GM20431 (cell line): Measurements from ENCODE around the gene PGK1.

ENCODE experiments used
- in situ Hi-C: fragments of 300-500 bp; cut with MseI, MboI; formaldehyde crosslinking; loops from one replicate; pipeline ENCODE4 v1.15.0; 2020; ENCODE audit warnings: low sequenced_read_pairs; ENCODE audit not compliant: unreplicated experiment

Gene PGK1

DNA sequence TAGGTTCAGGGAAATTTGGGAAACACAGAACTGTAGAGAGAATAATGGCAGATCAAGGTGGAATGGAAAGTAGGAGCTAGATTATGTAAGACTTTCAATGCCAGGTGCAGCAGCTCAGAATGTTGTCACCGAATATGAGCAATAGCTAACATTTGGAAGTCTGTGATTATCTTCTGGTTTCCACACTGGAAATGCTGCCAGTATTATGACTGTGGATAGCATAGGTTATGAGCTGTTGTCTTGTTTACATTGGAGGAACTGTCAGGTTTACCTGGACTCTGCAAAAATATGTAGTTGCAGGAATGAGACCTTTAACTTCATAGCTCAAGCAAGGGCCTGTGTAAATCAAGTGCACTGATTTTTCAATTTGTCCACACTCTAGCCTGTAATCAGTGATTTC lies 61.4 kb downstream of the PGK1 start:
- in situ Hi-C loops = no loop called here

DNA sequence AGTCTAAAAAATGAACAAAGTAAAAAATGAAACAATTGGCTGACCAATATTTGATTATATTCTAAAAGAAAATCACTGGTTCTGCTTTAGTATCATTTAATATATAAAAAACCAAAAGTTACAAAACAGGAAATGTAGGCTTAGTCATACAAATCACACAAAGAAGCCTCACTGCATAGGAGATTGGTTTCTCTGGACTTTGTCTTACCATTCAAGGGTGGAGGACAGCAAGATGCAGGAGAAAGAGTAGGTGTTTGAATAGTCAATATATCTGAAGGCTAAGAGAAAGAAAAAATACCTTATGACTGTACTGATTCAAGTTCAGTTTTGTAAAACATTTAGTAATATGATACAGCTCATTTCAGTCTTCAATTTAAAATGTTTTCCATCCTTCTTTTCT lies 64.0 kb downstream of the PGK1 start:
- in situ Hi-C loops = no loop called here
